Astrocyte (in vitro differentiated cells and primary cell): Measurements from ENCODE around the gene CD4. TPM values are rescaled to one million over a fixed set of nuclear protein-coding genes. Genes with fewer than 3 reads are reported as not detected.

ENCODE experiments used
- DNase-seq: peaks from one replicate; pipeline ENCODE4 v3.0.0-alpha.2; 2010; ENCODE audit warnings: low read depth
- FAIRE-seq: peaks from 2 replicates; lab custom pipeline; 2011; peaks lifted over from hg19 to GRCh38; lab: Jason Lieb, UNC
- H2AFZ ChIP-seq: 2 replicates; pipeline ENCODE4 v1.6.0; 2012; ENCODE audit warnings: low read depth, low read length, inconsistent platforms
- H3K27ac ChIP-seq: 2 replicates; pipeline ENCODE4 v1.5.1; 2011; ENCODE audit warnings: low read depth, low read length, inconsistent platforms
- H3K27me3 ChIP-seq: 2 replicates; pipeline ENCODE4 v1.6.0; 2011; ENCODE audit warnings: low read length, inconsistent platforms; ENCODE audit not compliant: insufficient read depth
- H3K36me3 ChIP-seq: 2 replicates; pipeline ENCODE4 v1.5.1; 2011; ENCODE audit warnings: low read length, inconsistent platforms; ENCODE audit not compliant: insufficient read depth
- H3K4me1 ChIP-seq: 2 replicates; pipeline ENCODE4 v1.5.1; 2011; ENCODE audit warnings: low read length, inconsistent platforms; ENCODE audit not compliant: insufficient read depth
- H3K4me2 ChIP-seq: 2 replicates; pipeline ENCODE4 v1.6.0; 2012; ENCODE audit warnings: low read length, inconsistent platforms
- H3K4me3 ChIP-seq: 2 replicates; pipeline ENCODE4 v1.5.1; 2011; ENCODE audit warnings: low read depth, mild to moderate bottlenecking, low read length, inconsistent platforms; ENCODE audit not compliant: insufficient read depth
- H3K79me2 ChIP-seq: 2 replicates; pipeline ENCODE4 v1.6.0; 2012; ENCODE audit warnings: mild to moderate bottlenecking, low read length, inconsistent platforms; ENCODE audit not compliant: insufficient read depth
- H3K9ac ChIP-seq: 2 replicates; pipeline ENCODE4 v1.6.0; 2012; ENCODE audit warnings: mild to moderate bottlenecking, low read length, inconsistent platforms
- H3K9me3 ChIP-seq: 2 replicates; pipeline ENCODE4 v1.5.1; 2012; ENCODE audit warnings: low read depth, mild to moderate bottlenecking, low read length, inconsistent platforms; ENCODE audit not compliant: insufficient read depth
- H4K20me1 ChIP-seq: 2 replicates; pipeline ENCODE4 v1.6.0; 2012; ENCODE audit warnings: low read length, inconsistent platforms; ENCODE audit not compliant: insufficient read depth
- H3K27ac Mint-ChIP-seq: one replicate; pipeline ENCODE4 v1.8.0; 2021; ENCODE audit warnings: mild to moderate bottlenecking, mixed read lengths; ENCODE audit not compliant: unreplicated experiment
- H3K27me3 Mint-ChIP-seq: one replicate; pipeline ENCODE4 v1.8.0; 2021; ENCODE audit warnings: low read depth, mixed read lengths; ENCODE audit not compliant: unreplicated experiment
- H3K36me3 Mint-ChIP-seq: one replicate; pipeline ENCODE4 v1.8.0; 2021; ENCODE audit warnings: low read depth, mixed read lengths; ENCODE audit not compliant: unreplicated experiment
- H3K4me1 Mint-ChIP-seq: one replicate; pipeline ENCODE4 v1.8.0; 2021; ENCODE audit warnings: low read depth, mixed read lengths; ENCODE audit not compliant: unreplicated experiment
- H3K4me3 Mint-ChIP-seq: one replicate; pipeline ENCODE4 v1.8.0; 2021; ENCODE audit warnings: mild to moderate bottlenecking, moderate library complexity, mixed read lengths; ENCODE audit not compliant: unreplicated experiment
- H3K9me3 Mint-ChIP-seq: one replicate; pipeline ENCODE4 v1.8.0; 2021; ENCODE audit warnings: mild to moderate bottlenecking, mixed read lengths; ENCODE audit not compliant: unreplicated experiment
- EZH2 ChIP-seq: IDR thresholded peaks from 2 replicates; pipeline ENCODE4 v1.6.1; 2012; ENCODE audit warnings: mild to moderate bottlenecking, low read length, inconsistent platforms; ENCODE audit not compliant: insufficient read depth
- total RNA-seq: library from RNA; stranded (reverse); gene quantifications from 2 replicates; pipeline ENCODE4 v1.2.1, GENCODE V29; 2021
- TF ChIP-seq, protein P1 (sequence below): IDR thresholded peaks from 2 replicates; pipeline ENCODE4 v1.5.1; 2011; ENCODE audit warnings: low read depth, mild to moderate bottlenecking, inconsistent platforms, low read length, moderate library complexity; ENCODE audit not compliant: insufficient read depth

Gene CD4
- total RNA-seq, 1 donor from 2014 or later = 0.54 TPM

DNA sequence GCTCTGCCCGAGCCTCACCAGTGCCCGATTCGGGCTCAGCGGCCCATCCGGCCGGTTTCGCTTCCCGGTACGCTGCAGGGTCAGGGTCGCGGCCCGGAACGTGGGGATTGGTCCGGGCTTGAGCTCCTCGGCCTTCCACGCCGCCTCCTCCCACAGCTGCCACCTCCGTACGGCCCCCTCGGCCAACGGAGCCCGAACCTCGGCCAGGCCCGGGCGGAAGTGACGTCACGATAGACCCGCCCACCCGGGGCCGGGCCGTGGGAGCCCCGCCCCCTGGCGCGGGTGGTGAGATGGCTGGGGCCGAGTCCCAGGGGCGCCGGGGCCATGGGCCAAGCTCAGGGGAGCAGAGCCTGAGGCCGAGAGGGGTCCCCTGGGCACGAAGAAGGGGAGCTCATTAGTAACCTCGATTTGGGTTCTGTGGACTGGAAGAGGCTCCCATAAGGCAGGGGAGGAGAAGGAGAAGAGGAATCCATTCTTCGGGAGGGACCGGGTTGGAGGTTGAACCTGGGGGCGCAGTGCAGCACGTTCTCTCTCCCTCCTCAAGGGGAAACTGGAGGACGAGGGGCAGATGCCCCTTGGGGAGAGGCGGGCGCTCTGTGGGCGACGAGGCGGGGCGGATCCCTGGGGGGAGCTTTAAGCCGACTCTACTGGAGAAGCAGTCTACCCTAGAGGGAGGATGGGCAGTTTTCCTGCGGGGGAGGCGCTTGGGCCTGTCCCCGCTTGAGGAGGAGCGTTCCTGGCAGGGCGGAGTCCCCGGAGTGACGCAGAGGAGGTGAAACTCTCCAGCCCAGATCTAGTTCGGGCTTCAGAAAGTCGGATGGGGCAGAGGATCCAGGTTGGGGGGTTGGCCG is 36.2 kb upstream of the CD4 start, which contains the start of gene MLF2:
TSS of gene MLF2 (minus strand) at position 221 of the 851 bp plus-strand sequence. CDS start 807 bp downstream, outside the sequence.
- TF ChIP-seq, protein P1, sequence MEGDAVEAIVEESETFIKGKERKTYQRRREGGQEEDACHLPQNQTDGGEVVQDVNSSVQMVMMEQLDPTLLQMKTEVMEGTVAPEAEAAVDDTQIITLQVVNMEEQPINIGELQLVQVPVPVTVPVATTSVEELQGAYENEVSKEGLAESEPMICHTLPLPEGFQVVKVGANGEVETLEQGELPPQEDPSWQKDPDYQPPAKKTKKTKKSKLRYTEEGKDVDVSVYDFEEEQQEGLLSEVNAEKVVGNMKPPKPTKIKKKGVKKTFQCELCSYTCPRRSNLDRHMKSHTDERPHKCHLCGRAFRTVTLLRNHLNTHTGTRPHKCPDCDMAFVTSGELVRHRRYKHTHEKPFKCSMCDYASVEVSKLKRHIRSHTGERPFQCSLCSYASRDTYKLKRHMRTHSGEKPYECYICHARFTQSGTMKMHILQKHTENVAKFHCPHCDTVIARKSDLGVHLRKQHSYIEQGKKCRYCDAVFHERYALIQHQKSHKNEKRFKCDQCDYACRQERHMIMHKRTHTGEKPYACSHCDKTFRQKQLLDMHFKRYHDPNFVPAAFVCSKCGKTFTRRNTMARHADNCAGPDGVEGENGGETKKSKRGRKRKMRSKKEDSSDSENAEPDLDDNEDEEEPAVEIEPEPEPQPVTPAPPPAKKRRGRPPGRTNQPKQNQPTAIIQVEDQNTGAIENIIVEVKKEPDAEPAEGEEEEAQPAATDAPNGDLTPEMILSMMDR = peak; percentile 91
- TF ChIP-seq EZH2 = no peak
- peak within 1 kb of the TSS; percentile 90 for H2AFZ ChIP-seq
- peaks cover 21% of the 10 kb centered on the region for H3K36me3 ChIP-seq
- peaks cover 24% of the 10 kb centered on the region for H3K4me1 Mint-ChIP-seq
- peak within 1 kb of the TSS; percentile 99 for H3K27ac Mint-ChIP-seq
- peaks cover 33% of the 10 kb centered on the region for H3K79me2 ChIP-seq
- H3K4me2 ChIP-seq = peak within 1 kb of the TSS; percentile 98
- DNase-seq (peak; percentile 98), FAIRE-seq (peak; percentile 85)
- peaks cover 42% of the 10 kb centered on the region for H4K20me1 ChIP-seq
- peak within 1 kb of the TSS; percentile 98 for H3K27ac ChIP-seq
- no peaks in the 10 kb centered on the region for H3K27me3 ChIP-seq
- H3K27me3 Mint-ChIP-seq = no peaks in the 10 kb centered on the region
- peaks cover 13% of the 10 kb centered on the region for H3K4me1 ChIP-seq
- H3K9me3 Mint-ChIP-seq = no peaks in the 10 kb centered on the region
- peaks cover 11% of the 10 kb centered on the region for H3K36me3 Mint-ChIP-seq
- peak within 1 kb of the TSS; percentile 99 for H3K4me3 Mint-ChIP-seq
- H3K9ac ChIP-seq = peak within 1 kb of the TSS; percentile 97
- H3K9me3 ChIP-seq = no peaks in the 10 kb centered on the region
- peak within 1 kb of the TSS; percentile 81 for H3K4me3 ChIP-seq

DNA sequence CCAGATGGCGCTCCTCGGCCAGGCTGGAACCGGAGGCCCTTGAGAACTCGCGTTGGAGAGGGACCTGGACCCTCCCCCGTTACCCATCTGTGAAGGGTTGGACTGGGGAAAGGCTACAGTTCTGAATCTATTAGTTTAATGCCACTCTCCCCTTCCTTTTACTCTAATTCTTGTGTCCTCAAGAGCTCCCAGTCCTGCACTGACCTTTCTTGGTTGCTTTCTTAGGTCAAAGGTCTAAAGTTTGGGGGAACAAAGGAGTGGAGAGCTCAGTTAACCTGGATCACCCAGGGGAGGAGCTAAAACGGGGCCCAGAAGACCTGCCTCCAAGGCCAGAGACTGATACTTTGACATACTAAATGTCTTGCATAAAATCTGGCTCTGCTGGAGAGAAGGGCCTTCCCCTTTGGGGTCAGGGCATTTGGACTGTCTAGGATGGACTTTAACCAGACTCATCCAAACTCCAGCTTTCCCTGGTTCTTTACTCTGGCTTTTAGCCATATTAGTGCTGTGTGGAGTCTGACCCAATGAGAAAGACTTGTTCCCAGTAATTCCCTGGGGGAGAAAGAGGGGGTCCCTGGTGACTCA is 35.5 kb upstream of the CD4 start:
- Histone ChIP-seq H3K9ac (peak overlapping the region; percentile 33), H3K9me3 (no peaks in the 10 kb centered on the region), H3K4me3 (no peak overlapping the region), H4K20me1 (peaks cover 35% of the 10 kb centered on the region), H3K4me1 (peaks cover 13% of the 10 kb centered on the region), H3K36me3 (peaks cover 20% of the 10 kb centered on the region), H3K27me3 (no peaks in the 10 kb centered on the region), H3K79me2 (peaks cover 33% of the 10 kb centered on the region), H3K27ac (no peak overlapping the region), H2AFZ (peak overlapping the region; percentile 12), H3K4me2 (peak overlapping the region; percentile 98)
- H3K27ac Mint-ChIP-seq = peak overlapping the region; percentile 66
- H3K4me1 Mint-ChIP-seq = peaks cover 24% of the 10 kb centered on the region
- FAIRE-seq (no peak), DNase-seq (no peak)
- peaks cover 9% of the 10 kb centered on the region for H3K36me3 Mint-ChIP-seq
- TF ChIP-seq, protein P1 = no peak
- TF ChIP-seq EZH2 = no peak
- no peaks in the 10 kb centered on the region for H3K9me3 Mint-ChIP-seq
- peak overlapping the region; percentile 99 for H3K4me3 Mint-ChIP-seq
- H3K27me3 Mint-ChIP-seq = no peaks in the 10 kb centered on the region
